Mesothelial cell of epicardium (in vitro differentiated cells): Measurements from ENCODE around the gene TIMP1. TPM values are rescaled to one million over a fixed set of nuclear protein-coding genes. Genes with fewer than 3 reads are reported as not detected.
"Not testable (repeated sequence)": the region's sequence is repeated elsewhere in the genome, so short reads cannot be mapped to it uniquely, and the experiment has no call there.

Experiments
- DNase-seq, 2 experiments: peaks; one replicate each; pipeline ENCODE4 v3.0.0; 2021; ENCODE audit warnings: low spot score in 2 of 2; ENCODE audit not compliant: unreplicated experiment in 2 of 2
- H3K27ac Mint-ChIP-seq: 2 replicates; pipeline ENCODE4 v1.8.0; 2021; ENCODE audit warnings: mixed read lengths
- H3K27me3 Mint-ChIP-seq: 2 replicates; pipeline ENCODE4 v1.8.0; 2021; ENCODE audit warnings: low read depth, mixed read lengths
- H3K36me3 Mint-ChIP-seq: 2 replicates; pipeline ENCODE4 v1.8.0; 2021; ENCODE audit warnings: mixed read lengths
- H3K4me1 Mint-ChIP-seq: 2 replicates; pipeline ENCODE4 v1.8.0; 2021; ENCODE audit warnings: mixed read lengths
- H3K4me3 Mint-ChIP-seq: 2 replicates; pipeline ENCODE4 v1.8.0; 2021; ENCODE audit warnings: mild to moderate bottlenecking, moderate library complexity, mixed read lengths
- H3K9me3 Mint-ChIP-seq: 2 replicates; pipeline ENCODE4 v1.8.0; 2021; ENCODE audit warnings: mixed read lengths
- total RNA-seq: library from RNA; stranded (reverse); gene quantifications from 3 replicates; pipeline ENCODE4 v1.2.1, GENCODE V29; 2021
- TF ChIP-seq, protein P1 (sequence below): fragments of 200-600 bp; sonication (generic); IDR thresholded peaks from one replicate; pipeline ENCODE4 v1.5.0; 2021; ENCODE audit warnings: antibody characterized with exemption; ENCODE audit not compliant: unreplicated experiment

TIMP1 gene
- total RNA-seq, 1 donor from 2014 or later = 117 TPM

DNA sequence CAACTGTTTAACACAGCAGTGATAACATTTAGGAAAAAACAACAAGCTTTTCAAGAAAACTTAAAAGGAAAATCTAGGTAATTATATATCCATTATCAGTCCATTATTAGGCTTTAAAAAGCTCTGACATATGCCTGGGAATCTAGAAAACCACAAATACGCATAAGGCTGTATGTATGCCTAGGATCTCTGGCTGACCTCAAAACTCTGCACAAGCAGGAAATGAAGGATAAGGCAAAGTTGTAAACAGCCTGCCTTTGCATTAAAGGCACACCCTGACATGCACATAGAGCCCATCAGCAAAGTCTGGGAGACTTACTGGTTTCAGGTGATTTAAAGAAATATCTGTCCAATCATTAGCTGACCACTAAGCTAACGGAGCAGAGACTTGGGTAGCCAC, 14.0 kb downstream of the TIMP1 start:
- H3K27ac Mint-ChIP-seq = no peak overlapping the region

DNA sequence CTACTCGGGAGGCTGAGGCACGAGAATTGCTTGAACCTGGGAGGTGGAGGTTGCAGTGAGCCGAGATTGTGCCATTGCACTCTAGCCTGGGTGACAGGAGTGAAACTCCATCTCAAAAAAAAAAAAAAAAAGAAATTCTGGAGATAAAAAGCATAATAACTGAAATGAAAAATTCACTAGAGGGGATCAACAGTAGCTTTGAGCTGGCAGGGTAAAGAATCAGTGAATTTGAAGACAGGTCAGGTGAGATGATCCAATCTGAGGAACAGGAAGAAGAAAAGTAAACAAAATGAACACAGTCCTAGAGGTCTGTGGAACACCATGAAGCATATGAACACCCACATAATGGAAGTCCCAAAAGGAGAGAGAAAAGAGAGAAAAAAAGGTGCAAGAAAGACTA, 15.0 kb downstream of the TIMP1 start:
- no peaks in the 10 kb centered on the region for H3K27me3 Mint-ChIP-seq
- H3K4me1 Mint-ChIP-seq = no peaks in the 10 kb centered on the region
- no peak overlapping the region for H3K27ac Mint-ChIP-seq
- H3K9me3 Mint-ChIP-seq = peaks cover 47% of the 10 kb centered on the region
- TF ChIP-seq, protein P1, sequence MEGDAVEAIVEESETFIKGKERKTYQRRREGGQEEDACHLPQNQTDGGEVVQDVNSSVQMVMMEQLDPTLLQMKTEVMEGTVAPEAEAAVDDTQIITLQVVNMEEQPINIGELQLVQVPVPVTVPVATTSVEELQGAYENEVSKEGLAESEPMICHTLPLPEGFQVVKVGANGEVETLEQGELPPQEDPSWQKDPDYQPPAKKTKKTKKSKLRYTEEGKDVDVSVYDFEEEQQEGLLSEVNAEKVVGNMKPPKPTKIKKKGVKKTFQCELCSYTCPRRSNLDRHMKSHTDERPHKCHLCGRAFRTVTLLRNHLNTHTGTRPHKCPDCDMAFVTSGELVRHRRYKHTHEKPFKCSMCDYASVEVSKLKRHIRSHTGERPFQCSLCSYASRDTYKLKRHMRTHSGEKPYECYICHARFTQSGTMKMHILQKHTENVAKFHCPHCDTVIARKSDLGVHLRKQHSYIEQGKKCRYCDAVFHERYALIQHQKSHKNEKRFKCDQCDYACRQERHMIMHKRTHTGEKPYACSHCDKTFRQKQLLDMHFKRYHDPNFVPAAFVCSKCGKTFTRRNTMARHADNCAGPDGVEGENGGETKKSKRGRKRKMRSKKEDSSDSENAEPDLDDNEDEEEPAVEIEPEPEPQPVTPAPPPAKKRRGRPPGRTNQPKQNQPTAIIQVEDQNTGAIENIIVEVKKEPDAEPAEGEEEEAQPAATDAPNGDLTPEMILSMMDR = no peak
- no peak overlapping the region for H3K4me3 Mint-ChIP-seq
- no peak for DNase-seq
- peaks cover 2% of the 10 kb centered on the region for H3K36me3 Mint-ChIP-seq

More for the DNA sequence above, 14.0 kb downstream of the TIMP1 start:
- DNase-seq = no peak
- no peaks in the 10 kb centered on the region for H3K4me1 Mint-ChIP-seq
- peaks cover 40% of the 10 kb centered on the region for H3K9me3 Mint-ChIP-seq
- no peaks in the 10 kb centered on the region for H3K27me3 Mint-ChIP-seq
- TF ChIP-seq, protein P1 = no peak
- no peak overlapping the region for H3K4me3 Mint-ChIP-seq
- peaks cover 2% of the 10 kb centered on the region for H3K36me3 Mint-ChIP-seq

DNA sequence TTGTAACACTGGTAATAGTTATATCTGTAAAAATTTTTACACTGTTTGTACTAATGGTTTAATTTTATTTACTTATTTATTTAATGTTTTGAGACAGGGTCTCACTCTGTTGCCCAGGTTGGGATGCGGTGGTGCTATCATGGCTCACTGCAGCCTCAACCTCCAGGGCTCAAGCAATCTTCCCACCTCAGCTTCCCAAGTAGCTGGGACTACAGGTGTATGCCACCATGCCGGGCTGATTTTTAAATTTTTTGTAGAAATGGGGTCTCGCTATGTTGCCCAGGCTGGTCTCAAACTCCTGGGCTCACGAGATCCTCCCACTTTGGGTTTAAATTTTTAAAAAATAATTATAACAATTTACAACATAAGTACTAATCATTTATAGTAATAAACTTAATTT, 20.9 kb downstream of the TIMP1 start:
- H3K27ac Mint-ChIP-seq, DNase-seq, H3K4me3 Mint-ChIP-seq, H3K36me3 Mint-ChIP-seq, H3K27me3 Mint-ChIP-seq, H3K4me1 Mint-ChIP-seq: not testable (repeated sequence)
- H3K9me3 Mint-ChIP-seq = peaks cover 25% of the 10 kb centered on the region

DNA sequence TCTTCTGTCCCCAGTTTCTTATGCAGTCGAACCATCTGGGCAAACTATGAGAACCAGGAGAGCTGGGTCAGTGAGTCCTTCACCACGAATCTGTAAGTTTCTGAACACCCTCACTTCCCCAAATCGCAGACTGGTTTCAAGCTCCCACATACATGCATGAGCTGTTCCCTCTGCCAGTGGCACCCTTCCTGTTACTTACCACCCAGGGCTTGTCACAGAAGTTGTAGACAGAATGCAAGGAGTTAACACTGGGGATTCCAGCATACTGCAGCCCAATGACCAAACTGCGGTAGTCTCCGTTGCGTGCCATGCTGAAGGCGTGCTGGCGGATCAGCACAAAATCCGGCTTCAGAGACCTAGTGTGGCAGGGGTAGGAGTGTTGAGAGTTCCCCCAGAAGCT, 22.8 kb downstream of the TIMP1 start:
- peaks cover 19% of the 10 kb centered on the region for H3K9me3 Mint-ChIP-seq
- H3K4me3 Mint-ChIP-seq = no peak overlapping the region
- peaks cover 4% of the 10 kb centered on the region for H3K27me3 Mint-ChIP-seq
- DNase-seq = no peak
- TF ChIP-seq, protein P1 = no peak
- no peaks in the 10 kb centered on the region for H3K4me1 Mint-ChIP-seq
- H3K27ac Mint-ChIP-seq = no peak overlapping the region
- no peaks in the 10 kb centered on the region for H3K36me3 Mint-ChIP-seq

DNA sequence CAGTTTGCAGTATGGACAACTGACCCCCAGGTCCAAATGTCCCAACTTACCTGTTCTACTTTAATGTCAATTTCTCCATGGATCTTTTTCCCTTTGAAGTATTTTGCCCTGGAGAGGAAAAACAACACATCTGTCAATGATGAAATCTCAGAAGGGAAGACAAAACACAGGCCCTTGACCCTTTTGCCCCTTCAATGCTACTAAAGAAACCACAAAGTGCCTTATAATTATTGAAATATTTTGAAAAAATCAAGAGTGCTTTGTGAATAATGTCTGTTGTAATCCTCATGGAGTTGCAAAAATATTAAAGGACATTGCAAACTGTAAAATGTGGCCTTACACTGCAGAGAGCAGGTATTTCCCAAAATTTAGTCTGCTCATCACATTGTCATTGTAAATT, 24.9 kb downstream of the TIMP1 start:
- Mint-ChIP-seq H3K4me3 (no peak overlapping the region), H3K36me3 (no peaks in the 10 kb centered on the region), H3K9me3 (peaks cover 4% of the 10 kb centered on the region), H3K27me3 (peaks cover 7% of the 10 kb centered on the region), H3K27ac (no peak overlapping the region), H3K4me1 (no peaks in the 10 kb centered on the region)
- TF ChIP-seq, protein P1 = no peak
- no peak for DNase-seq

DNA sequence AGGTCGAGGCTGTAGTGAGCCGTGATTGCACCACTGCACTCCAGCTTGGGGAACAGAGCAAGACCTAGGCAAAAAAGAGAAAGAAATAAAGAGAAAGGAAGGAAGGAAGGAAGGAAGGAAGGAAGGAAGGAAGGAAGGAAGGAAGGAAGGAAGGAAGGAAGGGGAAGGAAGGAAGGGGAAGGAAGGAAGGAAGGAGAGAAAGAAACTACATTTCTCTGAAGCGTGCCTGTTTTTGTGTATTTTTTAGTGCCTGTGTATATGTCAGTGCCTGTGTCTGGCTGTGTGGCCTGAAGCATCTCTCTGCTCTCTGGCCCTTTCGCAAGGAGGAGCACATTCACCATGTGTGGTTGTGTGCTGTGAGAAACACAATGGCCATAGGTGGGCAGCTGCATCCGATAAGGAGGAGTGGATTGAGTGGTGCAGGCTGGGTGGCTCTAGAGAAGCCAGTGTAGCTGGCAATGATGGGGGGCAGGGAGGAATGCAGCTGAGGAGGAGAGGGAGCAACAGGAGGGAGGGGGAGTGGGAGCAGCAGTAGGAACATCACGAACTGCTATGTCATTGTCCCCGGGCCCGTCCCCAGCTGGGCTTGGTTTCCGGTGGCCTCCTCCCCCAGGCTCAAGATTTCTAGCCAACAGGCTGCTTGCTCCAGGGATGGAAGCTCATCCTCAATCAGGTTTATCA, 26.0 kb downstream of the TIMP1 start:
- Mint-ChIP-seq H3K4me1 (no peaks in the 10 kb centered on the region), H3K27ac (no peak overlapping the region), H3K9me3 (peaks cover 4% of the 10 kb centered on the region), H3K36me3 (no peaks in the 10 kb centered on the region), H3K27me3 (peaks cover 11% of the 10 kb centered on the region), H3K4me3 (no peak overlapping the region)
- no peak for DNase-seq
- TF ChIP-seq, protein P1 = no peak
